Stimulated activated CD4-positive, alpha-beta T cell treated with anti-CD3 and anti-CD28 coated beads, Interleukin-1b, Interleukin-23, amount 100 ng/mL, for 1 hour (primary cell): ENCODE data around the gene SHANK1.

Experiments
- DNase-seq, 2 donors: peaks; one replicate each; pipeline ENCODE4 v3.0.0-alpha.2; 2020; ENCODE audit warnings: low read depth in 2 of 2

Gene SHANK1

DNA sequence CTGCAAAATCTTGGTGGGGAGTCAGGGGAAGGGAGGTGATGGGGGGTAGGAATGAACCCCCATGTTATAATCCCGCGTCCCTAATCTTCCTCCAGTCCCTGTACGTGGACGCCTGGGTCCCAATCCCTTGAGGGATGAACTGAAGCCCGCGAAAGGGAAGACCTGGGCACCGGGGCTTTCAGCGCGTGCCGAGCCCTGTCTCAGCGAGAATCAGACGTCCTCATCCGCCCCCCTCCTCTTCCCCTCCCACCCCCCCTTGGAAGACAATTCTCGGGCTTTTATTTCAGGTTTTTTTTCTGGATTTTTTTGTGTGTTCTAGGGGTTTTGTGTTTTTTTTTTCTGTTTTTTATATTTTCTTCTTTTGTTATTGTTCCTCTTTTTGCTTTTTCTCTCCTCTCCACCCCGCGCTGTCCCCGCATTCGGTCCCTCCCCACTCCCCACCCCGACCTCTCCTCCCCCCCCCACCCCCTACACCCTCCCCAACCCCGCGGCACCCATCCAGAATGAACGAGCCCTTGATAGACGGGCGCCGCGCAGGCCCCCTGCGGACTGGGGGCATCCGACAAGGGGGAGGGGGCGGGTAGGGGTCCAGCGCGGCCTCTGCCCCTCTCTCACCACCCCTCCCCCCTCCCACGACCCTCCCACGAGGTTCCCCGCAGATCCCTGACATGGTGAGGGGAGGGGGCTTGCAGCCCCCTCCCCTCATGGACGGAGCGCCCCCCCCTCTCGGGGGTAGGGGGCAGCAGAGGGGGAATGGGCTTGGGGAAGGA, 60.1 kb downstream of the SHANK1 start:
- DNase-seq, result no peak

DNA sequence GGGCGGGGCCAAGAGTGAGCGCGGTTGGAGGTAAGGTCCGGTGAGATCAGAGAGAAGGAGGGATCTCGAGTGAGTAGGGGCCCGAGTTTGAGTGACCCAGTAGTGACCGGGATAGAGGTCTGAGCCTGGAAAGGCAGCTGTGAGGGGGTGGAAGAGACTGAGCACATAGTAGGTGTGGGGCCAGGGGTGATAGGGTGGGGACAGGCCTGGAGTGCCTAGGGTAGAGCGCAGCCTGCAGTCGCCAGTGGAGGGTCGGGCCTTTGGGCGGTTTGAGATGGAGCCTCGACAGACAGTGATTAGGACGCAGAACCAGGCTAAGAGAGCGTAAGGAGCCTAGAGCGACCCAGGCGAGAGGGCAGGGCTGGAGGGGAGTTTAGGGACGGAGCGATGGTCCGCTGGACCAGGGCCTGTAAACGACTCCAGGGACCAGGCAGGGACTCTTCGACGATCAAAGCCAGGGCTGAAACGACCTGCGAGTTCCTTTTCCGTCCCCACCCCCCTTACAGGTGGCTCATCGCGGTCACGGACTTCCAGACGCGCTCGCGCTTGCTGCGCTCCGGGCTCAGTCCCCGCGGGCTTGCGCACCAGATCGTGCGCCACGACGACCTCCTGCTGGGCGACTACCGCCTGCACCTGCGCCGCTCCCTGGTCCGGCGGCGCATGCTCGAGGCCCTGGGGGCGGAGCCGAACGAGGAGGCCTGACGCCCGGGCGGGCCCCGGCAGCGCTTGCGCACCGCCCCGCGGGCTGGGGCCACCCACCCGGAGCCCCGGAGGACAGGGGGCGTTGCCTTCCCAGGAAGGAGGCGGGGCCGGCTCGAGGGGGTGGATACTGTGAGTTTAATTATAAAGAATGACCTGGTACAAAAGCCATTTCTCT, 60.9 kb downstream of the SHANK1 start:
- peak in 1 of 2 donors; percentile 38 for DNase-seq

DNA sequence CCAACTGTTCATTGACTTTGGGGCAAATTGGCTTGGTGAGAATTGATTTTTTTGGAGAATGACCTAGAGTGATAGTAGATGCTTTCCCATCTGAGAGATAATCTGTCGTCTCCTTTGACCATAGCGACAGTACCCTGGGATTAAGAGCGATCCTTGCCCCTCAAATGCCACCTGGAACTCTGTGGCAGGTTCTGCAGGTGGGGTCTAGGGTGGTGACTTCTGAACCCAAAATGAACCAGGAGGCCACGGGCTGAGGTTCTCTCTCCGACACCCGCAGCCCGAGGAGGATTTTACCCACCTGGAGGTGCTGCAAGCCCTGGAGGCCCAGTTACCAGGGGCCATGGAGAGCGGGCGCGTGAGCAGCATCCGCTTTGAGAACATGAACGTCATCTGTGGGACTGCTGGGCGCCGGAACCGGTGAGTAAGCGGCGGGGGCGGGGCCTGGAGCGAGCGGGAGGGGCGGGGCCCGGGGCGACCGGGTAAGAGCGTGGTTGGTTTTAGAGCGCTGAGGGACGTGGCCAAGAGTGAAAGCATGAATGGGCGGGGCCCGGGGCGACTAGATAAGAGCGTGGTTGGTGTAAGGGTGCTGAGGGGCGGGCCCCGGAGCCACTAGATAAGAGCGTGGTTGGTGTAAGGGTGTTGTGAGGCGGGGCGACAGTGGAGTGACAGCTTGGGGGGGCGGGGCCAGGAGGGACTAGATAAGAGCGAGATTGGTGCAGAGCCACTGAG, 61.7 kb downstream of the SHANK1 start:
- peak; percentile 30 to 69 for DNase-seq

DNA sequence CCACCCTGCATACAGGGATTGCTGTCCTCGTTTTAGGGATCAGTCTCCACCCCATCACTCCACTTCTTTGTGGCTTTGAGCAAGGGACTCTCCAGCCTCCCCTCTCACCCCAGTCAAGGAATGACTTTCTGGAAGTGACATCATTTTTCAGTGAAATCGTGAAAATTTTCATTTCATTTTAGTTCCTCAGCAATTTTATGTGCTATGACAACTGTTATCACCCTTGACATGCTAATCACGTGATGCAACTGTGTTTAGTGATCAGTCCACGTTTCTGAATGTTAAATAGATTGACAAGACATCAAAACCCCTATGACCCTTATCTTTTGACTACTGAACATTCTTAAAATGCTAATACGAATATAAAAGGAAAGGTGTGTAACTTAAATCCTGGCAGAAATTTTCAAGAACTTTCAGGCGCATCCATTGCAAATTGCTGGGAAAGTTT, 62.4 kb downstream of the SHANK1 start:
- no peak for DNase-seq

DNA sequence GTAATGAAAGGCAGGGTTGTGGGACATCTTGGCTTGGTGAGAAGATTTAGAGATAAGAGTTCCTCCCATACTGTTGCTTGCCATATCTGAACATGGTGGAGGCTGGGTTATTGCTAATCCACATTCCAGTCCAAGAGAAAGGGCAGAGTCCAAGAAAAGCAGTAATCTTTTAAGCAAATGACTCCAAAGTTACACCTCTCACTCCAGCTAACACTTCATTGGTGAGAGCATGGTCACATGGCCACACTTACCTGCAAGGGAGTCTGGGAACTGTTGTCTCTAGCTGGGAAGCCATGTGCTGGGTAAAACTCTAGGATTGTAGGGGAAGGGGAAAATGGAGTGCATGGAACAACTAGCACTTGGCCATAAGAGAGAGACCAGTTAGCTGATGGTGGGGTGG, 64.7 kb downstream of the SHANK1 start:
- DNase-seq, result no peak

DNA sequence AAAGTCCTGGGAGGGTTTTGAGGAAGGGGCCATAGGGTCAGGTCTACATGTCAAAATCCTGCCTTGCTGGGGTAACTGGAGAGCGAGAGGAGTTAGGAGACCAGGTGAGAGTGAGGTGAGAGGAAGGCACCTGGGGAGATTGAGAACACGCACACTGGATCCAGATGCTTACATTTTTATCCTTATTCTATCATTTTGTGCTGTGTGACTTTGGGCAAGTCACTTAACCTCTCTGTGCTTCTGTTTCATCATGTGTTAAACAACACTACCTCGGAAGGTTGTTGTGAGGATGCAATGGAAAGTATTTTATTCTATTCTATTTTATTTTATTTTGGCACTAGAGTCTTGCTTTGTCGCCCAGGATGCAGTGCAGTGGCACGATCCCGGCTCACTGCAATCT, 66.9 kb downstream of the SHANK1 start:
- DNase-seq, result no peak

DNA sequence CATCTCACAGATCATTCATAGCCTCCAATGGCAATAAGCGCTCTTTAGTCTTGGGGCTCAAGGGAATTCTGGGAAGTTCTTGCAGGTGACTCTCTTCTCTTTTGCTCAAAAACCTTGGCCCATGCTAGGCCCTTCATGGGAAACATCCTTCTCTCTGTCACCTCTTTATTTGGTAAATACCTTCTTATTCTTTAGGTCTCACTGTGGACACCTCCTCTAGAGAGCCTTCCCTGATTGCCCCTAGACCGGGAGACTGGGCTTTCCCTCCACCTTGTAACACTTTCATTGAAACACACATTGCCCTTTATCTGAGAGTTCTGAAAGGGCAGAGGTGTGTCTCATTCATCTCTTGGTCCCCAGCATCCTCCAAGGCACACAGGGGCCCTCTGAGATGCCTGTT, 68.4 kb downstream of the SHANK1 start:
- no peak for DNase-seq

DNA sequence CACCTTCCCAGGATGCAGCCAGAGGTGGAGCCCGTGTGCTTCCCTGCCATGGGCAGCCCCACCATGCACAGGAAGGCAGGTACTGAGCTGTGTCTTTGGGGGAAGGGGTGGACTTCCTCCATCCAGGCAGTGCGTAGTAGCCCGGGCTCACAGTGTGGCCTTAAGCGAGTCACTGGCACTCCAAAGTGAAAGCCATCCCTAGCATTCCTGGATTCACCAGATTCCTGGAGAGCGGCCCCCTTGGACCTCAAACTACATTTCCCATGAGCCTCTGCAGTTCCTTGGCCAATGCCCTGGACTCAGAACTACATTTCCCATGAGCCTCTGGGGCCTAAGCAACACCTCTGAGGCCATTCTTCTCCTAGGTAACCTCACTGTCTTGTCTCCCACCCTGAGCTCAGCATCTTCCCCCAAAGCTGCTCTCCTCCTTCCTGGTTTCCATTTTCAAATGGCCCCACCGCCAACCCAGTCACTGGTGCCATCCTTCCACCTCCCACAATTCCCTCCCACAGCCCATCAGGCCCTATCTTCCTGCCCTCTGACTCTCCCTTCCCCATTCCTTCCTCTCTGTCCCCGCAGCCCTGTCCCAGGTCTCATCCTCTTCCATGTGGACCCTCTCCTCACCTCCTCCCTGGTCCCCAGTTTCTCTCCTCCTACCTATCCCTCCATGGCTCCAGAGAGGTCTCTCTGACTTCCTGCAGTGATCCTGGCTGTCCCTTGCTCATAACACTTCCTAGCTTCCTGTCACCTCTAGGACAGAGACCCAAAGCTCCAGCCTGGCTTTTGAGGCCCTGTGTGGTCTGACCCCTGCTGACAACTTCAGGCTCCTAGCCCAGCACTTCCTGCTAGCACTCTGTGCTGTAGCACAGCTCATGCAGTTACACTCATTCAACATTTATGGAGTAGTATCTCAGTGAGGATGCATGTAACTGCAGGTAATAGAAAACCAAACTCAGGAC, 69.9 kb downstream of the SHANK1 start, which contains the start of gene C19orf81:
Gene C19orf81, plus strand, starts transcription at position 13 of the 959 bp plus-strand sequence. Its CDS starts 0 bp downstream, at position 13.
- no peak for DNase-seq

DNA sequence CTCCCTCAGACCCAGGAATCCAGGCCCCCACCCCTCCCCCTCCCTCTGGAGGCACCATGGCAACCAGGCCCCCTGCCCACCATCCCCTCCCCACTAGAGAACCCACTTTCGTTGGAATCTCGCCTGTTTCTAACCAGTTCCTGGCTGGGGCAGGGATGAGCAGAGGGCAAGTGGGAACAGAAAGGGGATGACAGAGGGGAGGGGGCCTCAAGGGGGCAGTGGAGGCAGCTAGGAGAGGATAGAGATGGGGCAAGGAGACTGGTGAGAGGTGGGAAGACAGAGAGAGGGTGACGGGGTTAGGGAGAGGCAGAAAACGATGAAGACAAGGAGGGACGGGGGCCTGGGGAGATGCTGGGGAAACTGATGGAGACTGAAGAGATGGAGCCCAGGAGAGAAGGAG, 70.9 kb downstream of the SHANK1 start:
- no peak for DNase-seq

DNA sequence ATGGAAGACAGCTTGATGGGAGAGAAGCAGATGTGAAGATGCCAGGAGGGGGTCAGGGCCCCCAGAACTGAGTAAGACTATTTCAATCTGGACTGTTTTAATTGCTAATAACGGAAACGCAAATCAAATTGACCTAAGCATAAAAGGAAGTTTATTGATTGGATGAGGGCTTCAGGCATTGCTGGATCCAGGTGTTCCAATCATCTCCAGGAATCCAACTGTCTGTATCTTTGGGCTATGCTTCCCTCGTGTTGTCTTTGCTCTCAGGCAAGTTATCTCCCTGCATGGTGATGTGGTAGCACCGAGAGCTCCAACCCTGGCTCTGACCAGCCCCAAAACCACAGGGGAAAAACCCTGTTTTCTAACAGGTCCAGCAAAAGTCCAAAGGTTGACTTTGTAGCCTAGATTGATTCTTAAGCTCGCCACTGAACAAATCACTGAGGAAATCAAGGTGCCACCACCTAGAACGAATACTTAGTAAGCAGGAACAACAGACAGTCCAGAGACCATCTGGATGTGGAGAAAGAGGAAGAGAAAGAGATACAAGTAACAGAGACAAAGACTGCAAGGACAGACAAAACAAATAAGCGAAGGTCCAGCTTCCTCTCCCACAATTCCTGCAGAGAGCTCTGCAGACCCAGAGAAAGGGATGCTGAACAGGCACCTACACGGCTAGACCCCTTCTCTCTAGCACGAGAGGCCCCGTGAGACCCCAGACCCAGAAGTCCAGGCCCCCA, 71.6 kb downstream of the SHANK1 start:
- no peak for DNase-seq

DNA sequence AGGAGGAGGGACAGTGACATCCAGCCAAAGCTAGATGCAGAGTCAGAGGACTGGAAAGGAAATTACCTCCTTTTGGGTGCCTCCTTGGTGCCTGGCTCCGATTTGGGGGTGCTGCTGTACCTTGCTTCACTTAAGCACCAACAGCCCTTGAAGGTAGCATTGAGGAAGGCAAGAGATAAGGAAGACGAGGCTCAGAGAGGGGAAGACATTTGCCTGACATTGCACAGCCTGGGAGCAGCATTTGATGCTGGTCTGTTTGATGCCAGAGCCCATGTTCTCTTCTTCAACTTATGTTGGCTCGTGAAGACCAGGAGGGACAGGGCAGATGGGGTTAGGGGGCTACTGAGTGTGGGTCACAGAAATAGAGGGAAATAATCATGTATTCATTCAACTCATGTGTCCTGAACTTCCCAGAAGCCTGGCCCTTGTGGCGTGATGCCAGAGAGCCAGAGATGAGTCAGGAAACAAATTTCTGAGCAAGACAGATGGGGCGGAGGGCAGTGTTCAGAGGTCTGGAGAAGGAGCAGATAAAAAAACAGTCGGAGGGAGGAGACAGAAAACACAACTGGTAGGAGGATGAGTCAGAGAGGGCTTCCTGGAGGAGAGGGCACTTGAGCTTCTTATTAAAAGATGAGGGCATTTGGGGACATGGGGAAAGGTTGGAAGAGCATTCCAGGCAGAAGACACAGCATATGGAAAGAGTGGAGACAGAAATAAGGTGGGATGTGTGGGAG, 73.4 kb downstream of the SHANK1 start:
- no peak for DNase-seq

DNA sequence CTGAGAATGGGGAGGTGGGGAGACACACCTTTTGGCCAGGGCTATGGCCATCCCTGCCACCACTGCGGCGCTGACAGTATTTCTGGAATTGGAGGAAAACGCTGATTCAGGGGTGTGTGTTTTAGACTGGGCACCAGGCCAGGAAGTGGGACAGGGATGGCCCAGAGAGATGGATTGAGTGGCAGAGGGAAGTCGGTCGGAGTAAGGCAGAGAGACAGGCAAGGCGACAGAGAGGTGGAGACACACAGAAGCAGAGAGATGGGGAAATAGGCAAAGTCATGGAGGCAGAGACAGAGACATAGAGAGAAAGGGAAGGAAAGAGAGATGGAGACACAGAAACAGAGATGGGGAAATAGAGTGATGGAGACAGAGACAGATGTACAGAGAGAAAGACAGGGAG, 74.5 kb downstream of the SHANK1 start:
- no peak for DNase-seq

DNA sequence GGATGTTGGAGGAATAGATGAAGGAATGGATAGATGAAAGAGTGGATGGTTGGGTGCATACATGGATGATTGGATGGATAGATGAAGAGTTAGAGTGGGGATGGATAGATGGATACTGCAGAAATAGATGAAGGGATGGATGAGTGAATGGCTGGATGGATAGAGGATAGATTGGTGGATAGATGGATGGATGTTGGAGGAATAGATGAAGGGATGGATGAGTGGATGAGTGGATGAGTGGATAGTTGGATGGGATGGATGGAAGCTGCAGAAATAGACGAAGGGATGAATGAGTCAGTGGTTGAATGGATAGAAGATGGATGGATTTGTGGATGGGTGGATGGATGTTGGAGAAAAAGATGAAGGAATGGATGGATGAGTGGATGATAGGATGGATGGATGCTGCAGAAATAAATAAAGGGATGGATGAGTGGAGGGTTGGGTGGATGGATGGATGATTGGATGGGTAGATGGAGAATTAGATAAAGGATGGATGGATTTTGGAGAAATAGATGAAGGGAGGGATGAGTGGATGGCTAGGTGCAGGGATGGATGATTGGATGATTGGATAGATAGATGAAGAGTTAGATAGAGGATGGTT, 75.2 kb downstream of the SHANK1 start:
- DNase-seq, result no peak

DNA sequence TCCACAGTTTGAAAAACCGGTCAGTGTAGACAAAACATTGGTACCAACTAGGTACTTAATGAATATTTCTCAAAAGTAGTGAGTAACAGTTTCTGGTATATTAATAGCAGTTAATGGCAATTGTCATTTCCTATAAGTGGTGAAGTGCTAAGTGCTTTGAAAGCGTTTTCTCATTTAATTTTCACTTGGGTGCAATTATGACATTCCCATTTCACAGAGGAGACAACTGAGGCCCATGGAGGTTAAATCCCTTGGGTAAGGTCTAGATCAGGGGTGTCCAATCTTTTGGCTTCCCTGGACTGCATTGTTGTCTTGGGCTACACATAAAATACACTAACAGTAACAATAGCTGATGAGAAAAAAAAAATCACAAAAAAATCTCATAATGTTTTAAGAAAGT, 79.2 kb downstream of the SHANK1 start:
- no peak for DNase-seq

DNA sequence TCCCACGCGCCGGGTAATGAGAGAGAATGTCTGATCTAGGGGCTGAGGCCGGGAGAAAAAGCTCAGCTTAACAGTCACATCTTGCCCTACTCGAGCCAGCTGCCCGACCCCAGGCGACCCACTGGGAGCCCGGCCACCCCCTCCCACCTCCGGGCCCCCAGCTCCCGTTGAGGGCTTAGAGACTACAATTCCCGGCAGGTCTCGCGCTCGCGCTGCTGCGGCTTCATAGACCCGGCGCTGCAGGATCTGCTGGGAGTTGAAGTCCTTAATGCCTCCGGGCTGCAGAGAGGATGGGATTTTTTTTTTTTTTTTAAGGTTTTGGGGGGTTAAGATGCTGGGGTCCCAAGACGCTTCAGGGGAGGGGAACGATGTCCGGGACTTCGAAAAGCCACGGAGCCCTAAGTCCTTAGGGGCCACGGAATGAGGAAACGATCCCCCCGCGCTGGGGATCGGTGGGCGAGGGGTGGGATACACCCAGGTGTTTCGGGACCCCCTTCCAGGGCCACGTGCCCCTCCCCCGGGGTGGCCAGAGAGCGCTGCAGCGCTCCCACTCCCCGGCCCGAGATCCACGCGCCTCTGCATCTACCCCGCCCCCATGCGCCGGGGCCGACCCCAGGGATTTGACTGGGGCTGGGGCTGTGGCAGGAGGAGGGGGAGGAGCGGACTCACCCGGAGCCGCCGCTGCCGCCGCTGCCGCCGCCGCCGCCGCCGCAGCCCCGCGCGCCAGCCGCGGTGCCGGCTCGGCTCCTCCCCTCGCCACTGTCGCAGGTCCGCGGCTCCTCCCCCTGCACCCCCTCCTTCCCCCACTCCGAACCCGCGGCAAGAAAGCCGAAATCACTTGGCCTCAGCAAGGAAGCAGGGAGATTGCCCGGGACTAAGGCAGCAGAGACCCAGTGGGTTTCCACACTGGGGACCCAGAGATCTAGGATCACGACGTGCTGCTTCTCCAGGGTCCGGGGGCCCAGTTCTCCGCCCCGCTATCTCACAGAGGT, 80.2 kb downstream of the SHANK1 start, which contains the start of gene SYT3:
Gene SYT3, minus strand, starts transcription at position 761 of the 992 bp plus-strand sequence. CDS start 2,470 bp downstream, outside the sequence.
- no peak for DNase-seq

DNA sequence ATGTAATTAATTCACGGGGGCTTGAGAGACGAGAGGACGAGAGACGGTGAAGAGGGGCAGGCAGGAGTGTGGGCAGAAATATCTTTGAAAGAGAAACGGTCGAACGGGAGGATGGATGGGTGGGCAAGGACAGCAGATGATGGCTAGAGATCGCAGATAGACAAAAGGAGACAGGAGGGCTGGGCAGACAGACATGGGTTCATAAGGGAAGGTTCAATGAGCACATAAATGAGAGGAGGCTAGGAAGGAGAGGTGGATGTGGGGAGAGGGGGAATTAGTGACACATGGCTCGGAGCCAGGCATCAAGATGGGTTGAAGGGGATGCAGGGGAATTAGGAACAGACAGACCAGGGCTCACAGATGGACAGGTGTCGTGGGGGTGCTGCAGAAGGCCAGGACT, 81.0 kb downstream of the SHANK1 start:
- no peak for DNase-seq

DNA sequence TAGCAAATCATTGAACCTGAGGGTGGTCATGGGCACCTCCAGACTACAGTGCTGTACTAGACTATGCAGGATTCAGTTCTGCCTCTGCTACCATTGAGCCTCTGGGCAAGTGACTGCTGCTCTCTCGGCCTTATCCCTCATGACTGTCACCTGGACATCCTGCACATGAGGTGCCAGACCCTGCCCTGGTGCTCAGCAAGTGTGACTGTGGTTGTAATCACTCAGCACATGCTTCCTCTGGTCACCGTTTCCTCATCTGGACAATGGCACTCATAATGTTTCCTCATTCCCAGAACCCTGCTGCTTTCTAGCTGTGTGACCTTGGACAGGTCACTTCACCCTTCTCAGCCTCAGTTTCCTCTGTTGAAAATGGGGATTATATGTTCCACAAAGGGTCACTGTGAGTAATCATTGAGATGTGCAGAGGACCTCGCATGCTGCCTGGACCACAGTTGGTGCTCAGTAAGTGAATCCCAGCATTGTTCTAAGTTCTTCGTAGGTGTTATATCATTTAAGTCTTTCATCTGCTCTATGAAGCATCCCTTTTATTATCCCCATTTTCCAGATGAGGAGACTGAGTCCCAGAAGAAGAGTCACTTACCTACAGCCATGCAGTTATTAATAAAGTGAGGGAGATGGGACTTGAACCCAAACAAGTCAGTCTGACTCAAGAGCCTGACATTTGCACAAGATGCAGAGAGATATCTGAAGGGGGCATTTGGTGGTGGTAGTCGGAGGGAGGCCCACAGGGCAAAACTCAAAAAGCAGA, 83.1 kb downstream of the SHANK1 start:
- DNase-seq, result no peak
